Gastrocnemius medialis (tissue), 4 donors: ENCODE measurements around the gene SLC28A2.

ENCODE experiments used
- CTCF ChIP-seq, 5 experiments: fragments of 450-650 bp in 3 of 5; fragments of 200-600 bp in 2 of 5; sonication (generic) in 2 of 5; IDR thresholded peaks in 4 of 5; conservative IDR thresholded peaks in 1 of 5; 1 replicate in 4 of 5; 2 replicates in 1 of 5; pipeline ENCODE4 v1.5.1; 2016 to 2019; ENCODE audit warnings: antibody characterized with exemption in 5 of 5, mild to moderate bottlenecking in 3 of 5, moderate library complexity in 3 of 5
- POLR2A ChIP-seq, 2 donors: fragments of 450-650 bp; IDR thresholded peaks; one replicate each; pipeline ENCODE4 v1.6.1; 2017; ENCODE audit warnings: antibody characterized with exemption in 2 of 2, mild to moderate bottlenecking in 2 of 2, moderate library complexity in 2 of 2

- TF ChIP-seq CTCF (IDR thresholded peaks at IDR 0.05 in 4 of 5, conservative IDR thresholded peaks at IDR 0.05 in 1 of 5) (no peak), POLR2A (IDR thresholded peaks at IDR 0.05) (no peak)
Measured at GRCh38 chr15:45288947-45289346, 36.9 kb downstream of the SLC28A2 start.
